H1 (cell line): ENCODE data around the gene SMARCA4. TPM values are rescaled to one million over a fixed set of nuclear protein-coding genes. Genes with fewer than 3 reads are reported as not detected.

Source experiments
- CTCF ChIA-PET: fragments of 300-600 bp; sonication (Branson Sonifier 250); formaldehyde crosslinking; loops from one replicate; lab custom pipeline; 2021; ENCODE audit not compliant: partially characterized antibody; lab: Charles Lee
- POLR2A ChIA-PET: fragments of 300-600 bp; sonication (Branson Sonifier 250); formaldehyde crosslinking; loops from one replicate; lab custom pipeline; 2021; ENCODE audit warnings: inconsistent platforms; ENCODE audit not compliant: partially characterized antibody; lab: Charles Lee
- DNase-seq, 2 experiments: peaks; one replicate each; pipeline versions ENCODE4 v3.0.0 to v3.0.0-alpha.2; 2010 to 2022; ENCODE audit warnings: low spot score in 2 of 2, low read depth in 1 of 2, mixed read lengths in 1 of 2
- FAIRE-seq: peaks from 2 replicates; lab custom pipeline; 2011; peaks lifted over from hg19 to GRCh38; lab: Jason Lieb, UNC
- H2AFZ ChIP-seq: 2 replicates; pipeline ENCODE4 v1.8.1; 2012; ENCODE audit warnings: low read length, inconsistent platforms
- H2AK5ac ChIP-seq: 2 replicates; pipeline ENCODE4 v1.6.1; 2013; ENCODE audit warnings: low read depth, low read length
- H2BK120ac ChIP-seq: replicated peaks from 2 replicates; pipeline ENCODE3; 2013; ENCODE audit warnings: low read depth, low read length, inconsistent platforms
- H2BK12ac ChIP-seq: 2 replicates; pipeline ENCODE4 v1.6.1; 2013; ENCODE audit warnings: low read depth, low read length
- H2BK15ac ChIP-seq: 2 replicates; pipeline ENCODE4 v1.6.1; 2013; ENCODE audit warnings: low read length
- H2BK20ac ChIP-seq: 2 replicates; pipeline ENCODE4 v1.6.1; 2013; ENCODE audit warnings: low read length
- H2BK5ac ChIP-seq: 2 replicates; pipeline ENCODE4 v1.6.1; 2013; ENCODE audit warnings: low read depth, low read length
- H3K14ac ChIP-seq: 2 replicates; pipeline ENCODE4 v1.6.1; 2013; ENCODE audit warnings: inconsistent platforms; ENCODE audit not compliant: insufficient read length
- H3K18ac ChIP-seq: 2 replicates; pipeline ENCODE4 v1.6.1; 2013; ENCODE audit warnings: low read length; ENCODE audit errors: extremely low read depth
- H3K23ac ChIP-seq: 2 replicates; pipeline ENCODE4 v1.6.1; 2013; ENCODE audit warnings: inconsistent platforms; ENCODE audit not compliant: insufficient read length
- H3K23me2 ChIP-seq: 2 replicates; pipeline ENCODE4 v1.6.1; 2013; ENCODE audit warnings: low read depth, low read length
- H3K27ac ChIP-seq: 2 replicates; pipeline ENCODE4 v1.6.1; 2011; ENCODE audit warnings: low read depth, low read length, inconsistent platforms
- H3K27me3 ChIP-seq, 4 experiments: replicated peaks in 1 of 4; 1 replicate in 1 of 4; 2 replicates in 3 of 4; pipeline versions ENCODE4 v1.6.1 to v1.8.1; 2011 to 2013; ENCODE audit warnings: low read length in 3 of 4, mild to moderate bottlenecking in 3 of 4, inconsistent platforms in 2 of 4, mixed read lengths in 2 of 4, moderate library complexity in 1 of 4; ENCODE audit not compliant: control insufficient read depth in 3 of 4, insufficient read depth in 3 of 4; ENCODE audit errors: extremely low read depth in 1 of 4
- H3K36me3 ChIP-seq, 4 experiments: 2 replicates each; pipeline versions ENCODE4 v1.6.1 to v1.8.1; 2011 to 2013; ENCODE audit warnings: mild to moderate bottlenecking in 4 of 4, low read length in 3 of 4, moderate library complexity in 2 of 4, control low read depth in 1 of 4, inconsistent platforms in 1 of 4; ENCODE audit not compliant: insufficient read depth in 4 of 4, control insufficient read depth in 2 of 4
- H3K4ac ChIP-seq: replicated peaks from 2 replicates; pipeline ENCODE3; 2013; ENCODE audit warnings: low read length, low read depth, mixed read lengths, inconsistent platforms; ENCODE audit not compliant: insufficient read length
- H3K4me1 ChIP-seq, 4 experiments: replicated peaks in 1 of 4; 1 replicate in 1 of 4; 2 replicates in 3 of 4; pipeline versions ENCODE4 v1.6.1 to v1.8.1; 2011 to 2013; ENCODE audit warnings: low read length in 3 of 4, inconsistent platforms in 2 of 4, mixed read lengths in 1 of 4; ENCODE audit not compliant: insufficient read depth in 4 of 4, control insufficient read depth in 3 of 4
- H3K4me2 ChIP-seq, 2 experiments: 2 replicates each; pipeline versions ENCODE4 v1.6.1 to v1.8.1; 2011 to 2013; ENCODE audit warnings: low read depth in 2 of 2, low read length in 2 of 2, control low read depth in 1 of 2, inconsistent platforms in 1 of 2, mild to moderate bottlenecking in 1 of 2; ENCODE audit not compliant: insufficient read depth in 1 of 2
- H3K4me3 ChIP-seq, 4 experiments: fragments of 200-600, 300-600 bp in 1 of 4; sonication (generic), shearing (Covaris generic), sonication (Bioruptor Twin) in 1 of 4; 2 replicates each; pipeline versions ENCODE4 v1.5.1 to v1.8.1; 2011 to 2016; ENCODE audit warnings: low read length in 4 of 4, low read depth in 3 of 4, control low read depth in 2 of 4, inconsistent platforms in 2 of 4, mild to moderate bottlenecking in 2 of 4, mixed read lengths in 1 of 4, moderate library complexity in 1 of 4; ENCODE audit not compliant: insufficient read depth in 2 of 4; ENCODE audit errors: extremely low read depth in 1 of 4
- H3K56ac ChIP-seq: replicated peaks from 2 replicates; pipeline ENCODE3; 2013; ENCODE audit warnings: low read depth, mild to moderate bottlenecking, mixed read lengths, low read length, inconsistent platforms; ENCODE audit not compliant: insufficient read length
- H3K79me1 ChIP-seq: 2 replicates; pipeline ENCODE4 v1.6.1; 2013; ENCODE audit warnings: low read depth, low read length, control low read depth
- H3K79me2 ChIP-seq, 2 experiments: 2 replicates each; pipeline versions ENCODE4 v1.6.1 to v1.8.1; 2012 to 2013; ENCODE audit warnings: low read length in 2 of 2, mild to moderate bottlenecking in 2 of 2, inconsistent platforms in 1 of 2; ENCODE audit not compliant: insufficient read depth in 2 of 2, control insufficient read depth in 1 of 2
- H3K9ac ChIP-seq, 4 experiments: replicated peaks in 1 of 4; 1 replicate in 1 of 4; 2 replicates in 3 of 4; pipeline versions ENCODE4 v1.6.1 to v1.8.1; 2011 to 2013; ENCODE audit warnings: low read depth in 3 of 4, low read length in 3 of 4, control low read depth in 2 of 4, mild to moderate bottlenecking in 2 of 4, moderate library complexity in 2 of 4, inconsistent platforms in 1 of 4; ENCODE audit errors: extremely low read depth in 1 of 4
- H3K9me3 ChIP-seq, 2 experiments: 2 replicates each; pipeline versions ENCODE4 v1.6.1 to v1.8.1; 2012 to 2013; ENCODE audit warnings: mild to moderate bottlenecking in 2 of 2, moderate library complexity in 2 of 2, control low read depth in 1 of 2, inconsistent platforms in 1 of 2, low read depth in 1 of 2, low read length in 1 of 2, mixed read lengths in 1 of 2; ENCODE audit not compliant: insufficient read depth in 2 of 2
- H4K20me1 ChIP-seq, 2 experiments: replicated peaks in 1 of 2; 2 replicates each; pipeline versions ENCODE3 to v1.8.1; 2011 to 2013; ENCODE audit warnings: inconsistent platforms in 2 of 2, low read length in 2 of 2, mild to moderate bottlenecking in 1 of 2; ENCODE audit not compliant: insufficient read depth in 2 of 2, control insufficient read depth in 1 of 2
- H4K5ac ChIP-seq: 2 replicates; pipeline ENCODE4 v1.6.1; 2013; ENCODE audit warnings: low read length, low read depth, mixed read lengths, inconsistent platforms; ENCODE audit not compliant: insufficient read length
- H4K8ac ChIP-seq: 2 replicates; pipeline ENCODE4 v1.8.0; 2013; ENCODE audit warnings: mild to moderate bottlenecking, moderate library complexity, low read length, inconsistent platforms; ENCODE audit not compliant: insufficient read depth; ENCODE audit errors: extremely low read depth
- H4K91ac ChIP-seq: replicated peaks from 2 replicates; pipeline ENCODE3; 2013; ENCODE audit warnings: low read length, mixed read lengths, inconsistent platforms; ENCODE audit not compliant: insufficient read length
- CHD2 ChIP-seq: IDR thresholded peaks from 2 replicates; pipeline ENCODE4 v1.6.1; 2012; ENCODE audit warnings: low read length, improper control_type of control experiment
- HDAC6 ChIP-seq: IDR thresholded peaks from one replicate; pipeline ENCODE4 v1.7.1; 2012; ENCODE audit warnings: low read depth, mild to moderate bottlenecking, inconsistent platforms, low read length, moderate library complexity
- MAFK ChIP-seq: IDR thresholded peaks from 2 replicates; pipeline ENCODE4 v1.6.1; 2012; ENCODE audit warnings: low read depth, mild to moderate bottlenecking, improper control_type of control experiment, low read length
- POLR2AphosphoS5 ChIP-seq: IDR thresholded peaks from 2 replicates; pipeline ENCODE4 v1.6.1; 2011; ENCODE audit warnings: low read depth, low read length
- RAD21 ChIP-seq, 2 experiments: IDR thresholded peaks in 1 of 2; conservative IDR thresholded peaks in 1 of 2; 2 replicates each; pipeline ENCODE4 v1.6.1; 2011; ENCODE audit warnings: low read depth in 2 of 2, low read length in 2 of 2, improper control_type of control experiment in 1 of 2, inconsistent platforms in 1 of 2, mild to moderate bottlenecking in 1 of 2, moderate library complexity in 1 of 2
- WGBS, 2 experiments: shearing (Covaris generic) in 1 of 2; methylation state at CpG; one replicate each; pipeline versions ENCODE4 v1.1.6 to v1.1.7; 2013 to 2015; ENCODE audit warnings: low lambda C conversion rate in 2 of 2, mixed read lengths in 2 of 2, inconsistent platforms in 1 of 2, low coverage in 1 of 2, missing lambda C conversion rate in 1 of 2; ENCODE audit not compliant: insufficient replicate concordance in 2 of 2, insufficient coverage in 1 of 2, insufficient read length in 1 of 2; ENCODE audit errors: extremely low coverage in 1 of 2, missing lambda C conversion rate in 1 of 2; 5-methylcytosine and 5-hydroxymethylcytosine counted together
- polyA plus RNA-seq, 7 experiments: library from polyadenylated mRNA; depleted of rRNA in 3 of 7; stranded (reverse) in 5 of 7; unstranded in 2 of 7; fragments of >200 nt in 5 of 7; fragments of 200-250 nt in 2 of 7; gene quantifications; 1 replicate in 5 of 7; 2 replicates in 1 of 7; 4 replicates in 1 of 7; pipeline versions ENCODE4 v1.2.1 to v1.2.3, GENCODE V29; 2011 to 2013; ENCODE audit warnings: missing spikeins in 2 of 7, mixed read lengths in 2 of 7
- total RNA-seq: library from RNA; stranded (reverse); fragmentation: NEBNext Ultra II Directional; extraction: Animal tissue kit (Norgen Biotek cat#: 25700); gene quantifications from 2 replicates; pipeline ENCODE4 v1.2.1, GENCODE V29; 2021
- TF ChIP-seq, protein P1 (sequence below): IDR thresholded peaks from 2 replicates; pipeline ENCODE4 v1.6.1; 2011; ENCODE audit warnings: low read depth, mild to moderate bottlenecking, low read length; ENCODE audit not compliant: insufficient read depth

The SMARCA4 gene
- total and polyA plus RNA-seq, 2 of the 8 experiments (the other 6 are each of a cell fraction or from before 2014, with no cell fraction given): 86.4 to 263 TPM

DNA sequence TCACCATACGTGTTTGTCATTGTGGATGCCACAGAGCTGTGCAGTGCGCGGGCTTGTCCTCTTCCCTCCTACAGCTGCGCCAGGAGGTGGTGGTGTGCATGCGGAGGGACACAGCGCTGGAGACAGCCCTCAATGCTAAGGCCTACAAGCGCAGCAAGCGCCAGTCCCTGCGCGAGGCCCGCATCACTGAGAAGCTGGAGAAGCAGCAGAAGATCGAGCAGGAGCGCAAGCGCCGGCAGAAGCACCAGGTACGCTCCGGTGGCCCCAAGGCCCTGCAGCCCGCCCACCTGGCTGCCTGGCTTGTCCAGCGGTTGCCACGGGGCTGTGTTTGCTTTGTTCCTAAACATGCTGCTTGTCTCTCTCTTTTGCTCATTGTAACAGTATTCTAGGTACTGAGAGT is 30.2 kb downstream of the SMARCA4 start:
- no peak overlapping the region for H4K5ac ChIP-seq
- no peak overlapping the region for H2BK20ac ChIP-seq
- H4K20me1 ChIP-seq: peaks cover under 1 to 4% of the 10 kb centered on the region in 2 experiments
- H2BK5ac ChIP-seq: no peak overlapping the region; the same call in 1 of the 2 replicates
- H3K23me2 ChIP-seq: 0 out of 2 replicates have a peak, but pooled peaks cover 2% of the 10 kb centered on the region
- POLR2A ChIA-PET: no interaction called here
- H3K18ac ChIP-seq: no peak overlapping the region
- DNase-seq (no peak), FAIRE-seq (no peak)
- H3K23ac ChIP-seq: no peak overlapping the region
- H3K79me1 ChIP-seq: peaks cover 3% of the 10 kb centered on the region; the same call in 1 of the 2 replicates
- H3K27ac ChIP-seq: no peak overlapping the region
- H2AK5ac ChIP-seq: no peak overlapping the region
- CTCF ChIA-PET: interaction anchor here (1.1 to 2.2 kb wide), 7 partner anchors 10 to 135 kb away, joined by 3 to 14 read pairs (median 5); no protein-coding TSS in a partner anchor
- H3K14ac ChIP-seq: no peak overlapping the region
- peaks cover 41 to 69% (median 61%) of the 10 kb centered on the region in 4 experiments for H3K36me3 ChIP-seq
- H3K4me2 ChIP-seq: no peak overlapping the region
- H2BK120ac ChIP-seq: no peak overlapping the region
- no peaks in the 10 kb centered on the region for H3K9me3 ChIP-seq
- WGBS, 2 experiments: 93% methylated on average over 20 of the region's 20 CpGs; no CpG with 5 or more reads in 1 of the 2 experiments
- H2AFZ ChIP-seq: no peak overlapping the region
- H3K4me3 ChIP-seq: no peak overlapping the region
- H3K56ac ChIP-seq: no peak overlapping the region
- no peak overlapping the region for H4K8ac ChIP-seq
- H3K27me3 ChIP-seq: no peaks in the 10 kb centered on the region
- no peaks in the 10 kb centered on the region for H3K4me1 ChIP-seq
- H3K79me2 ChIP-seq: no peaks in the 10 kb centered on the region; a peak in 1 of 4 replicates
- no peak overlapping the region for H4K91ac ChIP-seq
- no peak overlapping the region for H3K9ac ChIP-seq
- 0 out of 2 replicates have a peak overlapping the region, but pooled peaks have one; percentile 50 for H2BK12ac ChIP-seq
- H2BK15ac ChIP-seq: no peak overlapping the region
- TF ChIP-seq, protein P1, sequence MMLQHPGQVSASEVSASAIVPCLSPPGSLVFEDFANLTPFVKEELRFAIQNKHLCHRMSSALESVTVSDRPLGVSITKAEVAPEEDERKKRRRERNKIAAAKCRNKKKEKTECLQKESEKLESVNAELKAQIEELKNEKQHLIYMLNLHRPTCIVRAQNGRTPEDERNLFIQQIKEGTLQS: no peak
- TF ChIP-seq CHD2 (no peak), POLR2AphosphoS5 (no peak), HDAC6 (no peak), MAFK (no peak), RAD21 (IDR thresholded peaks at IDR 0.05 in 1 of 2, conservative IDR thresholded peaks at IDR 0.05 in 1 of 2; ENCODE audit: low read depth in 2 of 2, low read length in 2 of 2) (no peak)
- no peak overlapping the region for H3K4ac ChIP-seq
